ENCODE measurements around the gene L3MBTL4. TPM values are rescaled to one million over a fixed set of nuclear protein-coding genes. Genes with fewer than 3 reads are reported as not detected.

L3MBTL4 gene
- total and polyA plus RNA-seq, 4 donors: 2.3 to 15.0 (median 5.0) TPM

DNA sequence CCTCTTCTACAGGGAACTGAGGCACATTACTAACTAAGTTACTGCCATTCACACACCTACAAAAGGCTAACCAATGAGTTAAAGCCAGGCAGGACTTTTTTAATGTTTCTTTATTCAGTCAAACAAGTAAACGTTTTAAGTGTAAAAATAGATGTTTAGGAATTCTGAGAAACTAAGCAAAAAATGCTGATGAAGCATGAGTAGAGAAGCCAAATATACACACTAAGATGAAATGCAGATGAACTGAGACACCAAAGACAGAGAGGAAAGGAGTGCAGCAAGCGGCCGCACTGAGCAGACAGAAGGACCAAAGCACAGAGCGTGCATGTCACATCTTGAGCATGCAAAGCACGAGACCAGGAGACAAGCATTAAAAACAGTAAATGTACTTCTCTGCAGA is 17.9 kb downstream of the L3MBTL4 start:
- H3K4me3 ChIP-seq (ENCODE audit: low read depth in 1 of 3, low read length in 3 of 3): no peak overlapping the region
- no peak overlapping the region for H3K9ac ChIP-seq (ENCODE audit: low read depth in 1 of 2, low read length in 2 of 2)
- H3K4me1 ChIP-seq (ENCODE audit: control insufficient read depth in 4 of 4, insufficient read depth in 4 of 4, low read length in 3 of 4): no peaks in the 10 kb centered on the region
- no peak for TF ChIP-seq FOXA2 (IDR thresholded peaks at IDR 0.05)
- no peak for DNase-seq (ENCODE audit: low spot score)
- whole genome bisulfite sequencing: 75% methylated on average over 5 of the region's 5 CpGs
- H3K27me3 ChIP-seq (ENCODE audit: control insufficient read depth in 4 of 4, insufficient read depth in 4 of 4, low read length in 3 of 4): no peaks in the 10 kb centered on the region
- H3K27ac ChIP-seq (ENCODE audit: low read depth in 1 of 2, low read length in 2 of 2): no peak overlapping the region
- peaks cover 0 to 2% (median 0%) of the 10 kb centered on the region in 4 donors for H3K9me3 ChIP-seq (ENCODE audit: control insufficient read depth in 4 of 4, low read length in 3 of 4)
- no peaks in the 10 kb centered on the region for H3K36me3 ChIP-seq (ENCODE audit: control insufficient read depth in 4 of 4, insufficient read depth in 3 of 4, low read depth in 1 of 4, low read length in 3 of 4)

DNA sequence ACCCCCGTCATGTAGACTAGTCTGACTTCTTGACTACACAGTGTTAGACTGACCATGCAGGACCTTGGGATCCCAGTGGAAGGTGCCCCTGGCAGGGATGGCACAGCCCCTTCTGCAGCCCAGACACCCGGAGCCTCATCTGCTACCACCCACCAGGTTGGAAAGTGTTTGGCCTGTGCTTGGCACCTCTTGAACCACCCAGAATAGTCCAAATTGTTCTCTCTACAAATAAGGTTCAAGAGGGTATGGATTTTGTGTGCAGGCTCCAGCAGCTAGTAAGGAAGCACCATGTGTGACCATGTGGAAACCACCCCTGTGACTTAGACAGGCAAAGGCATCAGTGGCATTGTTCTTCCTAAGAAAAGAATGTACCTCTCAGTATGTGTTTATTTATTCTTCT is 18.4 kb downstream of the L3MBTL4 start:
- peaks cover 0 to 4% (median under 1%) of the 10 kb centered on the region in 4 donors for H3K9me3 ChIP-seq (ENCODE audit: control insufficient read depth in 4 of 4, low read length in 3 of 4)
- TF ChIP-seq HNF4A (conservative IDR thresholded peaks at IDR 0.05) (no peak), FOXA1 (IDR thresholded peaks at IDR 0.05) (no peak), GABPA (IDR thresholded peaks at IDR 0.05 in 1 of 2, conservative IDR thresholded peaks at IDR 0.05 in 1 of 2) (no peak), HNF4G (IDR thresholded peaks at IDR 0.05) (no peak), YY1 (IDR thresholded peaks at IDR 0.05) (no peak), SP1 (IDR thresholded peaks at IDR 0.05) (no peak), RXRA (IDR thresholded peaks at IDR 0.05) (no peak), FOXA2 (IDR thresholded peaks at IDR 0.05) (no peak), TAF1 (conservative IDR thresholded peaks at IDR 0.05) (no peak), RAD21 (IDR thresholded peaks at IDR 0.05) (no peak), NR2F2 (IDR thresholded peaks at IDR 0.05) (no peak), JUND (IDR thresholded peaks at IDR 0.05) (no peak), EGR1 (IDR thresholded peaks at IDR 0.05; ENCODE audit: low read depth in 2 of 2) (no peak)
- TF ChIP-seq, protein P1, sequence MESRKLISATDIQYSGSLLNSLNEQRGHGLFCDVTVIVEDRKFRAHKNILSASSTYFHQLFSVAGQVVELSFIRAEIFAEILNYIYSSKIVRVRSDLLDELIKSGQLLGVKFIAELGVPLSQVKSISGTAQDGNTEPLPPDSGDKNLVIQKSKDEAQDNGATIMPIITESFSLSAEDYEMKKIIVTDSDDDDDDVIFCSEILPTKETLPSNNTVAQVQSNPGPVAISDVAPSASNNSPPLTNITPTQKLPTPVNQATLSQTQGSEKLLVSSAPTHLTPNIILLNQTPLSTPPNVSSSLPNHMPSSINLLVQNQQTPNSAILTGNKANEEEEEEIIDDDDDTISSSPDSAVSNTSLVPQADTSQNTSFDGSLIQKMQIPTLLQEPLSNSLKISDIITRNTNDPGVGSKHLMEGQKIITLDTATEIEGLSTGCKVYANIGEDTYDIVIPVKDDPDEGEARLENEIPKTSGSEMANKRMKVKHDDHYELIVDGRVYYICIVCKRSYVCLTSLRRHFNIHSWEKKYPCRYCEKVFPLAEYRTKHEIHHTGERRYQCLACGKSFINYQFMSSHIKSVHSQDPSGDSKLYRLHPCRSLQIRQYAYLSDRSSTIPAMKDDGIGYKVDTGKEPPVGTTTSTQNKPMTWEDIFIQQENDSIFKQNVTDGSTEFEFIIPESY (IDR thresholded peaks at IDR 0.05): no peak
- TF ChIP-seq, protein P2, sequence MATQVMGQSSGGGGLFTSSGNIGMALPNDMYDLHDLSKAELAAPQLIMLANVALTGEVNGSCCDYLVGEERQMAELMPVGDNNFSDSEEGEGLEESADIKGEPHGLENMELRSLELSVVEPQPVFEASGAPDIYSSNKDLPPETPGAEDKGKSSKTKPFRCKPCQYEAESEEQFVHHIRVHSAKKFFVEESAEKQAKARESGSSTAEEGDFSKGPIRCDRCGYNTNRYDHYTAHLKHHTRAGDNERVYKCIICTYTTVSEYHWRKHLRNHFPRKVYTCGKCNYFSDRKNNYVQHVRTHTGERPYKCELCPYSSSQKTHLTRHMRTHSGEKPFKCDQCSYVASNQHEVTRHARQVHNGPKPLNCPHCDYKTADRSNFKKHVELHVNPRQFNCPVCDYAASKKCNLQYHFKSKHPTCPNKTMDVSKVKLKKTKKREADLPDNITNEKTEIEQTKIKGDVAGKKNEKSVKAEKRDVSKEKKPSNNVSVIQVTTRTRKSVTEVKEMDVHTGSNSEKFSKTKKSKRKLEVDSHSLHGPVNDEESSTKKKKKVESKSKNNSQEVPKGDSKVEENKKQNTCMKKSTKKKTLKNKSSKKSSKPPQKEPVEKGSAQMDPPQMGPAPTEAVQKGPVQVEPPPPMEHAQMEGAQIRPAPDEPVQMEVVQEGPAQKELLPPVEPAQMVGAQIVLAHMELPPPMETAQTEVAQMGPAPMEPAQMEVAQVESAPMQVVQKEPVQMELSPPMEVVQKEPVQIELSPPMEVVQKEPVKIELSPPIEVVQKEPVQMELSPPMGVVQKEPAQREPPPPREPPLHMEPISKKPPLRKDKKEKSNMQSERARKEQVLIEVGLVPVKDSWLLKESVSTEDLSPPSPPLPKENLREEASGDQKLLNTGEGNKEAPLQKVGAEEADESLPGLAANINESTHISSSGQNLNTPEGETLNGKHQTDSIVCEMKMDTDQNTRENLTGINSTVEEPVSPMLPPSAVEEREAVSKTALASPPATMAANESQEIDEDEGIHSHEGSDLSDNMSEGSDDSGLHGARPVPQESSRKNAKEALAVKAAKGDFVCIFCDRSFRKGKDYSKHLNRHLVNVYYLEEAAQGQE (IDR thresholded peaks at IDR 0.05): no peak
- TF ChIP-seq, protein P3, sequence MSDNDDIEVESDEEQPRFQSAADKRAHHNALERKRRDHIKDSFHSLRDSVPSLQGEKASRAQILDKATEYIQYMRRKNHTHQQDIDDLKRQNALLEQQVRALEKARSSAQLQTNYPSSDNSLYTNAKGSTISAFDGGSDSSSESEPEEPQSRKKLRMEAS (IDR thresholded peaks at IDR 0.05): no peak
- TF ChIP-seq, protein P4, sequence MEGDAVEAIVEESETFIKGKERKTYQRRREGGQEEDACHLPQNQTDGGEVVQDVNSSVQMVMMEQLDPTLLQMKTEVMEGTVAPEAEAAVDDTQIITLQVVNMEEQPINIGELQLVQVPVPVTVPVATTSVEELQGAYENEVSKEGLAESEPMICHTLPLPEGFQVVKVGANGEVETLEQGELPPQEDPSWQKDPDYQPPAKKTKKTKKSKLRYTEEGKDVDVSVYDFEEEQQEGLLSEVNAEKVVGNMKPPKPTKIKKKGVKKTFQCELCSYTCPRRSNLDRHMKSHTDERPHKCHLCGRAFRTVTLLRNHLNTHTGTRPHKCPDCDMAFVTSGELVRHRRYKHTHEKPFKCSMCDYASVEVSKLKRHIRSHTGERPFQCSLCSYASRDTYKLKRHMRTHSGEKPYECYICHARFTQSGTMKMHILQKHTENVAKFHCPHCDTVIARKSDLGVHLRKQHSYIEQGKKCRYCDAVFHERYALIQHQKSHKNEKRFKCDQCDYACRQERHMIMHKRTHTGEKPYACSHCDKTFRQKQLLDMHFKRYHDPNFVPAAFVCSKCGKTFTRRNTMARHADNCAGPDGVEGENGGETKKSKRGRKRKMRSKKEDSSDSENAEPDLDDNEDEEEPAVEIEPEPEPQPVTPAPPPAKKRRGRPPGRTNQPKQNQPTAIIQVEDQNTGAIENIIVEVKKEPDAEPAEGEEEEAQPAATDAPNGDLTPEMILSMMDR (IDR thresholded peaks at IDR 0.05; ENCODE audit: low read depth, low read length, missing input control): no peak
- TF ChIP-seq, protein P5, sequence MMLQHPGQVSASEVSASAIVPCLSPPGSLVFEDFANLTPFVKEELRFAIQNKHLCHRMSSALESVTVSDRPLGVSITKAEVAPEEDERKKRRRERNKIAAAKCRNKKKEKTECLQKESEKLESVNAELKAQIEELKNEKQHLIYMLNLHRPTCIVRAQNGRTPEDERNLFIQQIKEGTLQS (IDR thresholded peaks at IDR 0.05): no peak
- H3K4me3 ChIP-seq (ENCODE audit: low read depth in 1 of 3, low read length in 3 of 3): no peak overlapping the region
- H3K36me3 ChIP-seq (ENCODE audit: control insufficient read depth in 4 of 4, insufficient read depth in 3 of 4, low read depth in 1 of 4, low read length in 3 of 4): no peaks in the 10 kb centered on the region
- no peak overlapping the region for H3K27ac ChIP-seq (ENCODE audit: low read depth in 1 of 2, low read length in 2 of 2)
- H3K27me3 ChIP-seq (ENCODE audit: control insufficient read depth in 4 of 4, insufficient read depth in 4 of 4, low read length in 3 of 4): no peaks in the 10 kb centered on the region
- no peaks in the 10 kb centered on the region for H3K4me1 ChIP-seq (ENCODE audit: control insufficient read depth in 4 of 4, insufficient read depth in 4 of 4, low read length in 3 of 4)
- WGBS: 96% methylated on average over 2 of the region's 2 CpGs
- DNase-seq (ENCODE audit: low spot score): no peak
- no peak overlapping the region for H3K9ac ChIP-seq (ENCODE audit: low read depth in 1 of 2, low read length in 2 of 2)

Measured in liver (tissue), 9 donors.